Type B pancreatic cell (in vitro differentiated cells): ENCODE results near the gene NDUFB11. TPM values are rescaled to one million over a fixed set of nuclear protein-coding genes. Genes with fewer than 3 reads are reported as not detected.

Experiments
- DNase-seq: peaks from one replicate; pipeline ENCODE4 v3.0.0; 2021; ENCODE audit warnings: mixed read lengths; ENCODE audit not compliant: unreplicated experiment; ENCODE audit errors: extremely low spot score
- H3K27ac Mint-ChIP-seq: 2 replicates; pipeline ENCODE4 v1.8.0; 2021; ENCODE audit warnings: mild to moderate bottlenecking, mixed read lengths
- H3K27me3 Mint-ChIP-seq: 2 replicates; pipeline ENCODE4 v1.8.0; 2021; ENCODE audit warnings: mixed read lengths
- H3K36me3 Mint-ChIP-seq: 2 replicates; pipeline ENCODE4 v1.8.0; 2021; ENCODE audit warnings: mixed read lengths
- H3K4me1 Mint-ChIP-seq: one replicate; pipeline ENCODE4 v1.8.0; 2021; ENCODE audit warnings: mixed read lengths; ENCODE audit not compliant: unreplicated experiment
- H3K4me3 Mint-ChIP-seq: 2 replicates; pipeline ENCODE4 v1.8.0; 2021; ENCODE audit warnings: mild to moderate bottlenecking, mixed read lengths
- H3K9me3 Mint-ChIP-seq: 2 replicates; pipeline ENCODE4 v1.8.0; 2021; ENCODE audit warnings: mixed read lengths
- total RNA-seq: library from RNA; stranded (reverse); gene quantifications from 2 replicates; pipeline ENCODE4 v1.2.1, GENCODE V29; 2021; ENCODE audit warnings: low replicate concordance
- TF ChIP-seq, protein P1 (sequence below): fragments of 200-600 bp; sonication (generic); conservative IDR thresholded peaks from 2 replicates; pipeline ENCODE4 v1.5.0; 2021; ENCODE audit warnings: antibody characterized with exemption, mild to moderate bottlenecking

NDUFB11 gene
- total RNA-seq, 1 donor from 2014 or later = 103 TPM

DNA sequence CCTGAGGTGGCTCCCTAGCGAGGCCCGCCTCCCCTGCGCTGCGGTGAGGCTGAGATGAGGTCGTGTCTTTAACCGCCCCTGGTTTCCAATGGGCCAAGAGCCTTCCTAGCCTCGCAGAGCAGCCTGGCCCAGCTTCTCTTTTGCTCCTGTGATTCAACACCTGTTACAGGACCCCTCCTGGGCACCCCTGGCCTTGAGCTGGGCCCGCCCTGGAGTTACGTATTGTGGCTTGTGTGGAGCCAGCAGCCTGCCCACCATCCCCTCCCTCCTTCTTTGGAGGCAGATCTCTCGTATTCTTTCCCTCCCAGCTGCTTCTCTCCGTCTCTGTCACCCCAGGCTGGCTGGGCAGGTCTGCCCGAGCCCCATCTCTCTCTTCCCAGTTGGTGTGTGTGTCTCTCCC lies 29.9 kb upstream of the NDUFB11 start:
- no peak for DNase-seq
- Mint-ChIP-seq H3K4me1 (no peaks in the 10 kb centered on the region), H3K36me3 (peaks cover 3% of the 10 kb centered on the region), H3K4me3 (no peak overlapping the region), H3K27ac (no peak overlapping the region), H3K27me3 (no peaks in the 10 kb centered on the region), H3K9me3 (no peaks in the 10 kb centered on the region)
- TF ChIP-seq, protein P1, sequence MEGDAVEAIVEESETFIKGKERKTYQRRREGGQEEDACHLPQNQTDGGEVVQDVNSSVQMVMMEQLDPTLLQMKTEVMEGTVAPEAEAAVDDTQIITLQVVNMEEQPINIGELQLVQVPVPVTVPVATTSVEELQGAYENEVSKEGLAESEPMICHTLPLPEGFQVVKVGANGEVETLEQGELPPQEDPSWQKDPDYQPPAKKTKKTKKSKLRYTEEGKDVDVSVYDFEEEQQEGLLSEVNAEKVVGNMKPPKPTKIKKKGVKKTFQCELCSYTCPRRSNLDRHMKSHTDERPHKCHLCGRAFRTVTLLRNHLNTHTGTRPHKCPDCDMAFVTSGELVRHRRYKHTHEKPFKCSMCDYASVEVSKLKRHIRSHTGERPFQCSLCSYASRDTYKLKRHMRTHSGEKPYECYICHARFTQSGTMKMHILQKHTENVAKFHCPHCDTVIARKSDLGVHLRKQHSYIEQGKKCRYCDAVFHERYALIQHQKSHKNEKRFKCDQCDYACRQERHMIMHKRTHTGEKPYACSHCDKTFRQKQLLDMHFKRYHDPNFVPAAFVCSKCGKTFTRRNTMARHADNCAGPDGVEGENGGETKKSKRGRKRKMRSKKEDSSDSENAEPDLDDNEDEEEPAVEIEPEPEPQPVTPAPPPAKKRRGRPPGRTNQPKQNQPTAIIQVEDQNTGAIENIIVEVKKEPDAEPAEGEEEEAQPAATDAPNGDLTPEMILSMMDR = no peak

DNA sequence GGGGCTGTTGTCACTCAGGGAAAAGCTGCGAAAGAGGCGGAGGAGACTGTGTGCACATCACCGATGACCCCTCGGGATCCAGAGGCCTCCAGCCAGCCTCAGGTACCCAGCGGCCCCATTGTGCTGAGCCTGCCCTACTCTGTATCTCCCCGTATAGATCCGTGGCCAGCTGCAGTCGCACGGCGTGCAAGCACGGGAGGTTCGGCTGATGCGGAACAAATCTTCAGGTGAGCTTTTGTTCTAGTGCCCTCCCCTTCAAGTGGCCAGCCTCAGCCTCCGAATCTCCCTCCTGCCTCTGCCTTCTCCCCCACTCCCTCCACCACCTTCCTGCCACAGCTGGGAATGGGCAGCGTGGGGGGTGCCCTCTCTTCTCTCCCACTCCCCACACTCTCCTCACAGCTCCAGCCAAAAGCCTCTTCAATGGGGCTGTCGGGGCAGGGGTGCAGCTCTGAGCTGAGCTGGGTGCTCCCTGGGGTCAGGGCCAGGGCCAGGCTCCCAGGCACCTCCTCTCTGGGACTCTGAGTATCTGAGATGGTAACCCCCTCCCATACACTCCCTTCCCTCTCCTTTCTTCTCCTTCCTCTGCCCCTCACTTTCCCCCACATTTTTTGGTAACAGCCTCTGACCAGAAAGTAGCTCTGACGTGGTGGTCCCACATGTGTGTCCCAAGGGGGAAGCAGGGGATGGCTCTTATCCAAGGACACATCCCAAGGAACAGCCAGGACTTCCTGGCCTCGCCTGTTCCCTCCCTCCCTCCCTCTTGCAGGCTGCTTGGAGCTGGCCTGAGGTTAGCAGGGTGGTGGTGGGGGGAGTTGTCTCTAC lies 28.7 kb upstream of the NDUFB11 start:
- no peak for DNase-seq
- no peak overlapping the region for H3K27ac Mint-ChIP-seq
- no peaks in the 10 kb centered on the region for H3K9me3 Mint-ChIP-seq
- H3K36me3 Mint-ChIP-seq = peaks cover 3% of the 10 kb centered on the region
- H3K4me3 Mint-ChIP-seq = no peak overlapping the region
- TF ChIP-seq, protein P1 = no peak
- H3K27me3 Mint-ChIP-seq = no peaks in the 10 kb centered on the region
- no peaks in the 10 kb centered on the region for H3K4me1 Mint-ChIP-seq

DNA sequence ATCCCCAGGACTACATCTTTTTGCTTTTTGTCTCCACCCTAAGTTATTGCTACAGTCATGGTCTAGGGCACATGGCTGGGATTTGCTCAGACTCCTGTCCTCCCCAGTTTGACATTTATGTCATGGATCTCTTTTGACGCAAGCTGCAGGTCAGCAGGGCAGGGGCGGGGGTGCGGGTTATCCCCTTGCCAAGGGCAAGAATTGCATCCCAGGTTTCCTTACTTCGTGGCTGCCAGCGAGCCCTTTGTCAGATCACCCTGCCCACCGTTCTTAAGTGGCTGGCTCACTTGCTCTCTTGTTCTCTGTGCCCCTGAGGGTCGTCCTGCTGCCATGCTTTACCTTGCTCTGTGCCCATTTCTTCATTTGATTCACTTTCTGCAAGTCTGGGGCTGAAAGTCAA lies 28.0 kb upstream of the NDUFB11 start:
- H3K9me3 Mint-ChIP-seq = no peaks in the 10 kb centered on the region
- TF ChIP-seq, protein P1 = no peak
- H3K36me3 Mint-ChIP-seq = no peaks in the 10 kb centered on the region
- H3K4me3 Mint-ChIP-seq = no peak overlapping the region
- H3K27me3 Mint-ChIP-seq = no peaks in the 10 kb centered on the region
- no peaks in the 10 kb centered on the region for H3K4me1 Mint-ChIP-seq
- no peak for DNase-seq
- no peak overlapping the region for H3K27ac Mint-ChIP-seq

DNA sequence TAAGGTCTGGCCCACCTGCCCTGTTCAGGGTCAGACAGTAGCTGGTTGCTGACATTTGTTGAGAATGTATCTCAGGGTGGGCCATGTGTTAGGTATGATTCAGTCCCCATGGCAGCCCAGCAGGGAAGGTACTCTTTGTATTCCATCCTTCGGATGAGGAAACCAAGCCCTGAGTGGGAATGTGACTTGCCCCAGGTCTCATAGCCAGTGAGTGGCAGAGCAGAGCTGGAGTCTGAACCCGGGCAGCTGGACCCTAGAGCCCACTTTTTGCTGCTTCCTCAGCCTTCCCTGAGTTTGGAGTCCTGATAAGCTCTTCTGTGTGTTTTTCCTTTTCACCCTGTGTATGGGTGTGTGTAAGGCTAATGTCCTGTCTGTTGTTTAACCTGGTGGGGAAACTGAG lies 27.5 kb upstream of the NDUFB11 start:
- H3K36me3 Mint-ChIP-seq = no peaks in the 10 kb centered on the region
- no peaks in the 10 kb centered on the region for H3K27me3 Mint-ChIP-seq
- no peak for DNase-seq
- no peak overlapping the region for H3K27ac Mint-ChIP-seq
- no peak overlapping the region for H3K4me3 Mint-ChIP-seq
- H3K4me1 Mint-ChIP-seq = no peaks in the 10 kb centered on the region
- TF ChIP-seq, protein P1 = no peak
- H3K9me3 Mint-ChIP-seq = no peaks in the 10 kb centered on the region

DNA sequence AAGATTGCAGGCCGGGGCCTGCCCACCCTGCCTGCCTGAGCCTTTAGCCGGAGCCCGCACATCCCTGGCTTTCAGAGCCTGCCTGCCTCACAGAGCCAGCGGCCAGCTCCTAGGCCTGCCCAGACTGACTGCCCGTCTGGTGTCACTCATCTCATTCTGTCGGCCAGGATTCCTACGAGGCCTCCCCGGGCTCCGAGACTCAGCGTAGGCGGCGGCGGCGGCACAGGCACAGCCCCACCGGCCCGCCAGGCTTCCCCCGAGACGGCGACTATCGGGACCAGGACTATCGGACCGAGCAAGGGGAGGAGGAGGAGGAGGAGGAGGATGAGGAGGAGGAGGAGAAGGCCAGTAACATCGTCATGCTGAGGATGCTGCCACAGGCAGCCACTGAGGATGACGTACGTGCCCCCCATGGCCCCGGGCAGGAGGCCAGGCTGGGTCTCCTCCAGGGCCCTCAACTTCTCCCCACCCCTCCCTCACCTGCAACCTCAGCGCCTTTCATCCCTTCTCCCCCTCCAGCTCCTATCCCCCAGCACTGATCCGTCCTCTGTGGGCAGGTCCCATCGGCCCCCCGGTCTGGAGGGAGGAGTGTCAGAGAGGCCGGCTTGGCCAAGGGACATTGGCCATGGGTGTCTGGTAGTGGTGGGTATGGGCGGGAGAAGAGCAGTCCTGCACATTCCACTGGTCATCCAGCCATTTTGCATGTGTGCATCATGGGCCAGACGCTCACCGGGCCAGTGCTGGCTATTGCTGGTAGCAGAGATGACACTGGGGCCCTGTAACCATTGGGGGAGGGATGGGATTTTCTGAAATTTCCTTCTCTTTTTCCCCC lies 26.6 kb upstream of the NDUFB11 start:
- Mint-ChIP-seq H3K4me3 (no peak overlapping the region), H3K27me3 (no peaks in the 10 kb centered on the region), H3K9me3 (no peaks in the 10 kb centered on the region), H3K4me1 (no peaks in the 10 kb centered on the region), H3K27ac (no peak overlapping the region), H3K36me3 (no peaks in the 10 kb centered on the region)
- DNase-seq = no peak
- TF ChIP-seq, protein P1 = no peak
